SW480 (cell line): ENCODE data around the gene MFN1.
"Not testable (repeated sequence)": the region's sequence is repeated elsewhere in the genome, so short reads cannot be mapped to it uniquely, and the experiment has no call there.

Experiments
- DNase-seq: peaks from one replicate; pipeline ENCODE4 v3.0.0-alpha.2; 2016; ENCODE audit warnings: low spot score

The MFN1 gene

DNA sequence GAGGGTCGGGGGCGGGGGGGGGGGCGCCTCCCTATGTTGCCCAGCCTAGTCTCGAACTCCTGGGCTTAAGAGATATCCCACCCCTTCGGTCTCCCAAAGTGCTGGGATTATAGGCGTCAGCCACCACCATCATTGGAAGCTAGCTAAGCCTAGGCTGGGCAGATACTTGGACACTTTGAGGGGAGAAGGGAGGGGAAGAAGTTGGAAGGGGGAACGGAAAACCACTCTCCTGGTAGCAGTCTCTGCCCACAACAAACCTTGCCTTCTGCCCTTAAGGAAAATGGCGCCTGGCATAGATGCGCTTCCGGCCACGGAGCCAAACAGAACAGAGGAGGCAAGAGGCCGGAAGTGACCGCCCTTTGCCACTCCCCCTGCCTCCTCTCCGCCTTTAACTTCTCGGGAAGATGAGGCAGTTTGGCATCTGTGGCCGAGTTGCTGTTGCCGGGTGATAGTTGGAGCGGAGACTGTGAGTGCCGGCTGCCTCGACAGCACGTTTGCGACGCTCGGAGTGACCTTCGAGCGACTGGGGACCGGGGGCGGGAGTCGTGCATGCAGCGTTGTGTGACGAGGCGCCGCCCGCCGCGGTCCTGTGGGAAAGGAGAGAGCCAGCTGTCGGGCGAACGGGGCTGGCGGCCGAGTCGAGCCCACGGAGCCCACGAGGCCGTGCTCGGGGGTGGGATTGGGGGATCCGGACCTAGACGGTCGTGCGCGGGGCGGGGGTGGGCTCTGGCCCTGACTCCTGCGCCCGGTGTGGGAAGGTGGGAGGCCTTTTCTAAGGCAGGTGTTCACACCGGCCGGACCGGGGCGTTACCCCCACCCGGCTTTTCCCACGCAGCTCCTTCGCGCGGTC, at the start of gene MFN1:
TSS of gene MFN1 (plus strand) at position 365 of the 850 bp plus-strand sequence. CDS start 1,143 bp downstream, outside the sequence.
- DNase-seq = peak; percentile 97

DNA sequence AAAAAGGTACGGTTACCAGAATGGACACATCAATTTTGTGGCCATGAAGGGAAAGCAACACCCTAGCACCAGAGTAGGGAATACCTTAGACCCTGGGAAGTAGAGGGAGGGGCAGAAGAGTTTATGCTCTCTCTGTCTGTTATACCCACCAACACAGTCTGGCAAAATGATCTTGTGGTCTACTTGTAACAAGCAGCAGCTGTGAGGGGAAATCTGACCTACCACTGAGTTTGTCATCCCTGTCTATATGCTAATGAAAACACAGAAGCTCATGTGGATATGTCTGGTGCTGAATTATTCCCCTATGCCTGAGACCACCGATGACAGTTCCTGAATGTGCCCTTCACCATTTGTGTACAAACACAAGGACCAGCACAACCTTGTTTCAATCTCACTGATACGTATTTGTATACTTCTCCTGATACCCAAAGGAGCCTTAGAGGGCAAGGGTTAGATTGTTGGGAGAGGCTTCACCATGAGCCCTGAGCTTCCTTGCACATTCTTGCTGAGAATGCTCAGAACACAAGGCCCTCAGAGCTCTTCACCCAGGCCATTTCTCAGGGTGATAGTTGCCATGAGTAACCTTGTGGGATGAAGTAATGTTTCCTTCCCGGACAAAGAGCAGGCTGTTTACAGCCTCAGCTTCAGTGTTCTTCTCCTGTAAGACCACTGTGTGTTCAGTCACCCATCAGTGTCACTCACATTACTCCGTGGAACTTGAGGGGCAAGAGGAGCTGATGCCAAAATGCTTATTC, 49.4 kb upstream of the MFN1 start:
- no peak for DNase-seq

DNA sequence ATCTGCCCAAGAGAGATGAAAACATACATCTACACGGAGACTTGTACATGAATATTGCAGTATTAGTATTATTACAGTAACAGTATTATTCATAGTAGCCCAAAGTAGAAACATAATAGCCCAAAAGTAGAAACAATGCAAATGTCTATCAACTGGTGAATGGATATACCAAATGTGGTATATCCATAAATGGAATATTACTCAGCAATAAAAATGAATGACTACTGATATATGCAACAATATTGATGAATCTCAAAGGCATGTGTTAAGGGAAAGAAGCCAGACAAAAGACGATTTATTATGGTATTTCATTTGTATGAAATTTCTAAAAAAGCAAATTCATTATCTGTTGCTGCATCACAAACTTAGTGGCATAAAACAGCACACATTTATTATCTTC, 48.2 kb upstream of the MFN1 start:
- DNase-seq = no peak

DNA sequence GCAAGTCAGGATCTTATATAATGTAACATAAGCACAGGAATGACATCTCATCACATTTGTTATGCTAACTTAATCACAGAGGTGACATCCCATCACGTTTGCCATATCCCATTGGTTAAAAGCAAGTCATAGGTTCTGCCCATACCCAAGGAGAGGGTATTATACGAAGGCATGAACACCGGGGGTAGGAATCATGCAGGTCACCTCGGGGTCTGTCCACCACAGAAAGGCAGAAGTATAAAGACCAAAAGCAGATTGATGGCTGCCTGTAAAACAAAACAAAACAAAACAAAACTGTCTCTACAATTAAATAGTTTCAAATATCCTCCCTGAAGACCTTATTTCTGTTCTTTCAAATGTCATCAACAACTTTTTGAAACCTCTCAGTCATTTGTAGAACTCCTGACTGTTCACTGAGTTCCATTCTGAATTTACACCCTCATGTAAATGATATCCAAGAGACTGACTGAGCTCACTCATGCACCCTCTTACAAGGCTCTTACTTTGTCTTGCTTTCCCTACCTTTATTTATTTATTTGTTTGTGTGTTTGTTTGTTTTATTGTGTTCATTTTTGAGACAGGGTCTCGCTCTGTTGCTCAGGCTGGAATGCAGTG, 47.4 kb upstream of the MFN1 start:
- DNase-seq = no peak

DNA sequence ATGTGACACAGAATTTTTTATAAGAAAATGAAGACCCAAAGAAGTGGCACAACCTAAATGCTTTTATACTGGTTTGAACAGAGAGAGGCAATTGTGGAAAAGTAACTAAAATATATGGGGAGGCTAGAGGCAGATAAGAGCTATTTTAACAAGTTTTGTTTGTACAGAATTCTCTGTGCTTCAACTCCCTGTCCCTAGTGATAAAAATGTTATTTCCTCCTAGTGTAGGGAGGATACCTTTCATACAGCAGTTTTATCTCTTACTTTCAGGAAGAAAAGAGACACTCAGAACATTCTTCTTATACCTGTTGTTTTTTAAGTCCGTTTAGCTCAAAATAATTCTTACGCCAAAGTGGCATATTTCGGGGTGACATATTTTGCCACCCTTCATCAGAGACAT, 45.9 kb upstream of the MFN1 start:
- DNase-seq = no peak

DNA sequence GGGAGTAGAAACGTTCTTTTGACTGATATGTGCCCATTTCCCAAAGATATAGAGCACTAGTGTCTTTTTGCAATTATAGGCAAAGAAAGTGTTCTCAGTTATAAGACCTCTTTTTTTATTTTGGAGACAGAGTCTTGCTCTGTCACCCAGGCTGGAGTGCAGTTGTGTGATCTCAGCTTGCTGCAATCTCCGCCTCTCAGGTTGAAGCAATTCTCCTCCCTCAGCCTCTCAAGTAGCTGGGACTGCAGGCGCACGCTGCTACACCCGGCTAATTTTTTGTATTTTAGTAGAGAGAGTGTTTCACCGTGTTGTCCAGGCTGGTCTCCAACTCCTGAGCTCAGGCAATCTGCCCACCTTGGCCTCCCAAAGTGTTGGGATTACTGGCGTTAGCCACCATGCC, 45.4 kb upstream of the MFN1 start:
- DNase-seq = no peak

DNA sequence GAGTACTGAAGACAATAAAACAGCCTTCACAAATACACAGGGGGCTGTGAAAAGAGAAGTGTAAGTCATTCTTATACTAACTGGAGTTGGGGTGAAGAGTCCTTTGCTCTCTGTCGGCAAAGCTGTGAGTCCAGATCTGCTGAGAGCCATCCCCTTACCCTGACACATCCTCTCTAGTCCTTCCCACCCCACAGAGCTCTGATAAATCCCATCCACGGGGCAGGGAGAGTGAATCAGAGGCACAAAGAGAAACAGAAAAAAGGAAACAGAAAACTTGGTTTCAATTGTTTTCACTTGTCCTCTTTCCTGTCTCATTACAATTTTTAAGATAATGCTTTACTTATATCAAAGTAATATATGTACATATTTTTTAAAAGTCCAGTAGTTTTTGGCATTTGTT, 42.9 kb upstream of the MFN1 start:
- no peak for DNase-seq

DNA sequence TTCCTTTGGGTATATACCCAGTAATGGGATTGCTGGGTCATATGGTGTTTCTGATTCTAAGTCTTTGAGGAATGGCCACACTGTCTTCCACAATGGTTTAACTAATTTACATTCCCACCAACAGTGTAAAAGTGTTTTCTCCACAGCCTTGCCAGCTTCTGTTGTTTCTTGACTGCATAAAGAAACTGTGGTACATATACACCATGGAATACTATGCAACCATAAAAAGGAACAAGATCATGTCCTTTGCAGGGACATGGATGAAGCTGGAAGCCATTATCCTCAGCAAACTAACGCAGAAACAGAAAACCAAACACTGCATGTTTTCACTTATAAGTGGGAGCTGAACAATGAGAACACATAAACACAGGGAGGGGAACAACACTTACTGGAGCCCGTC, 40.1 kb upstream of the MFN1 start:
- DNase-seq = not testable (repeated sequence)

DNA sequence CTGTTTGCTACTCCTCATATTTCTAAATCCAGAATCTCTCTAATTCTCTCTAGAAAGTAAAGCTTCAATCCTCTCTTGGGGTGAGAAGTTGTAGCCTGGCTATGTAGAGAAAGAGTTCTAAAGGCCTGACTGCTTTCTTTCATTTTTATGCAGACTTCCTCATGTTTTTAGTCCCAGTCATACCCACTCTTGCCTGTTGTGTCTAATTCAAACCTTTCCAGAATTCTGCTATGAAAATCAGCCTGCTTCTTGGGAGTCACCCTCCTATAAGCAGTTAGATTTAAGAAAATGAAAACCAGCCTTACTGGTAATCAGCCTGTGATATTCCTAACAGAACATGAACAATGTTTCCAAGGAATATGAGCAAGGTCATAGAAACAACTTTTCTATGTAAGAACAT, 39.5 kb upstream of the MFN1 start:
- no peak for DNase-seq

DNA sequence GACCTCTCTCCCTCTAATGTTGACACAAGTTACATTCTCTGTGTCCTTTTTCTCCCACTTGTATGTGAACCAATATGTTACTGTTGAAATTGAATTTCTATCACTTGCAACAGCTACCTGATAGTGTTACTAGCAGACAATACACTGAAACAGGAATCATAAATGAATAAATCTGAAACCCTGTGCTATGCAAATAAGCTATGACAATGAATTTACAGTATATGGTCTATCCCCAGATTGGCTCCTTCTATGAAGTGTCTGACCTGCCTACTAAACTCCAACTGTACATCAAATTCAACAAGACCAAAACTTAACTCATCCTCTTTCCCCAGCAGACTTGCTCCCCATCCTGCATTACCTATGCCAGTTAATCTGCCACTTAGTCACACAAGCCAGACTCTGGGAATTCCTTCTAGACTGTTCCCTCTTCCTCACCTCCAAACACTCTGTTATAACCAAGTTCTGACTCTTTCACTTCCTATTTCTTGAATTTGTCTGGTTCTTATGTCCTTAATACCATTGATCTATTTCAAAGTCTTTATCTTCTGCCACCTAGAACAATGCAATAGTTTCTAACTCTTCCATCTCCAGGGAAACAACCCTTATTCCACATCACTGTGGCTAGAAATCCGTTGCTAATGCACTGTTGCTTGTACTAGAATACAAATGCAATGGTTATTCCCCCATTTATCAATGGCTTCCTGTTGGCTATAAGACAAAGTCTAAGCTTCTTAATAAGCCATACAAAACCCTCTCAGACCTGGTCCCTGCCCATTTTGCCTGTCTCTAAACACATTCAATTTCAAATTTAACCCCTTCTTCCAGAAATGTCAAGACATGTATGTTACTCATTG, 38.1 kb upstream of the MFN1 start:
- DNase-seq = no peak

DNA sequence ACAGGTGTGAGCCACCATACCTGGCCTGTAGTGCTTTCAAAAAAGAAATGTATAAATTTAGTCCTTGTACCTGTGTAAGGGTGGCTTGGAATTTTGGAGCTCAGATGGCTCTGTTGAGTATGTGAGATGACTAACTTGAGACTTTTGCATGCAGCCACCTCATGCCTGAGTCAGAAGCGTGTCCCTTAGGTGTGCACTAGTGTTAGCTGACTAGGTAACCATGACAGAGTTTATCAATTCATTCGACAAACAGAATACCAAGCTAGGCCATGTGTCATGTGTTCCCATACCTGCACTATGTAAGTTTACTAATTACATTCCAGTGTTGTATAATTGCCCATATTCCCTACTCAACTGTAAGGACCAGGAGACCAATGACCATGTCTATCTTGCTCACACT, 28.6 kb upstream of the MFN1 start:
- DNase-seq = no peak

DNA sequence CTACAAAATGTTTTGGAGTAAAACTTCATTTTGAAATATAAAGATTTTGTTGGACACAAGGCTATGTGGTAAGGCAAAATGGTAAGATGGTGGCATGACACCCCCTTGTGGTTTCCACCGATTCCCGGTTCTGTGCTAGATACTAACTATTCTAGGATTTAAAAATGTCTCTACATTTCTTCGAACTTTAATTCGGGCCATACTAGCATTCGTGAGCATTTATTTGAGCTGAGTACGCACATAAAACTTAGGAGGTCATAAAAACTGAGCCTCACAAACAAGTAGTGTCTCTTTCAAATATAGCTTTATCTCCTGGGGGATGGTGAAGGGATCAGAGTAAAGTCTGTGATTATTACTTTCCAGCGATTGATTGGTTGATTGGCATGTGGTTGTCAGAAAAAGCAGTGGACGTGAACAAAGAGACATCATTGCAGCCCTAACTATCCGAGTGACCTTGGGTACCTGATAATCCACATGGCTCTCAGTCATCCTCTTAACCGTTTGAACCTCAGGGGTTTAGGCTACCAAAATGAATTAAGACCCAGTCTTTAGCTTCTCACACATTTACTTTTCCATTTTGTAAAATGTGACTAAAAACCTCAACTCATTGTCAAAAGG, 25.7 kb upstream of the MFN1 start:
- peak; percentile 40 for DNase-seq

DNA sequence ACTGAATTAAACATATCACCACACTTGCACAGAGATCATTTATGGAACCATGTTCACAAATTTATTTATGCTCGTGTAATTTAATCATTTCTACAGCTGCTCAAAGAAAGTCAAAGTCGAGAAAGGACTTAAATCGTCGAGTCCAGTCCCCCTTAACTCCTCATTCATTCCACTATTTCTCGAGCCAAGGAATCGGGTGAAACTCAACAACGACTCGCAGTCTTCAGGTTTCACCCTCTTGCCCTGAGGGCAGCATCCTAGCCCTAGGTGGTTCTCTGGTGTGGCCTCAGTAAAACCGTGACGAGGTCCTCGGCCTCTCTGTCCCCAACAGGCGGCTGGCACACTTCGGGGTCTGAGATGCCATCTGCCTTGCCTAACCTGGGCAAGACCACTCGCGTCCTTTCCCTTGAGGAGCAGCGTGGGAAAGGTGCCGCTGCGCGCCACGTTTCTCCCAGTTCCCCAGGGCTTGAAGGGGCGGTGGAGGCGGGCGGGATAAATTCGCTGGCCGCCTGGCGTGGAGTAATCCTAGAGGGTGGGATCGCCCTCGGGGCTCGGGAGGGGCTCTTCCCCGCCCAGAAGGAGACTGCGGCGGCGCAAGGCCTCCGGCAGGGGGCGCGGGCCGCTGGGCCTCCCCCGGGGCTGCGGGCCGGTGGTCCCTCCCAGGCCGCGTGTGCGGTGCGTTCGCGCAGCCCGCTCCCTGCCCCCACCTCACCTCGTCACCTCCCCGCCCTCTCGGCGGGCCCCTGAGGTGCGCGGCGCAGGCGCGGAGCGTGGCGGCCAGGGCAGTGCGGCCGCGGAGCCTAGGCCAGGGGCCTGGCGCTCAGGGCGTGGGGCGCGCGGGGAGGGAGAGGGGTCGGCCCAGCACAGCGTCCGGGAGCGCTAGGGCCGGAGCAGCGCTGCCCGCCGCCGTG, 25.0 kb upstream of the MFN1 start, which contains the start of gene ZNF639:
TSS of gene ZNF639 (plus strand) at position 746 of the 911 bp plus-strand sequence. CDS start 5,263 bp downstream, outside the sequence.
- DNase-seq = peak; percentile 87

DNA sequence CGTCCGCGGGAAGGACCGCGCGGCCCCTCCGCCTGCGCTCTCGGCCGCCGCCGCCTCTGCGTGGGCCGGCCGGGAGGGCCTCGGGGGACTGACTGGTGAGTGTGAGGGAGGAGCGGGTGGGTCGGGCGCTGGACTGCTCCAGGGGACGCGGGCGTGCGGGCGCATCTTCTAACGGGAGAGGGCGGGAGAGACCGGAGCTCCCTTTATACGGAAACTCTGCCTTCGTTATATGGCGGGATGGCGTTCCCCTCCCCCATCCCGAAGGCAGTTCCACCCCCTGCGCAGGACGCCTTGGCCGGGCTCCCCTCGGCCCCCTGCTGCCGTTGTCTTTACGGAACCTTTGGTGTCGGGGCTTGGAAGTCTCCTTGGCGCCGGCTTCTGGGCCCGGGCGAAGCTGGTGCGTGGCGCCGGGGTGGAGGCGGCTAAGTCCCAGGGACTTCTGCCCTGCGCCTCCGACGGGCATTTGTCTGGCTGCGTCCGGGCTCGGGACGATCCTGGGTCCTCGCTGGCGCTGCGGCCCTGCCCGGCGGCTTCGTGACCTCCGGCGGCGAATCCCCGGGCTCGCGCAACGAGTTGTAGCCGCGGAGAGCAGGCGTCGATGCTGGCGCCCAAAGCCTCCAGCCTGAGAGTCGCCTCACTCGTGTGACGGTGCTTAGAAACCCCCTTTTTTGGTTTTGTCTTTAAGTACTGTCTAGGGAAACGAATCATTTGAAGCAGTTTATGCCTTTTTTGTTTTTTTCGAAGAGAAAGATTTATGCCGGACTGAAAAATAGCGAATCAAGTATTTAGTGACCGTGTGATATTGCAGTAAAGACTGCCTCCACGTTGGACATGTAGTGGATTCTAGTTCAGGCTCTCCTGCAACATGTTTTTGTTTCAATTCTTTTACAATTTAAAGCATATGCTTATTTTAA, 24.1 kb upstream of the MFN1 start:
- peak; percentile 86 for DNase-seq

DNA sequence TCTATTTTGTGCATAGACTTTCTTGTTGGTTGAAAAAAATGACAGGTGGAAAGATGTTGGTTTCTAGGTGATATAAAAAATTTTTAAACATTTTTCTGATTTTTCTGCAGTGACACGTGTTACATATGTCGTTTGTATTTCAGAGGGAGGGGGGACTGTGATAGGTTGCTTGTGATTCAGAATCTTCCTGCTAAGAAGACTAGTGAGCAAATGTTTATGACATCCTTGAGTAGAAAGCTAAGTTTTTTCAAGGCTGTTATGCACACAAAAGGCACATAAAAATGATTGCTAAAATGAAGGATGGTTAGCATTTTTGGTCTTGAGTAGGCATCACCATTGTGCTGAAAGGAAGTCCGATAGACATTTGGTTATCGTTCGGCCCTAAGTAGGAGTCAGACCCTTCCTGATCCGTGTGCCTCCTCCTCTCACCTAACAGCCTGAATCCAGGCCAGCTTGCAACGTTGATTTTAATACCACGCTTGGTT, 23.2 kb upstream of the MFN1 start:
- DNase-seq = no peak

DNA sequence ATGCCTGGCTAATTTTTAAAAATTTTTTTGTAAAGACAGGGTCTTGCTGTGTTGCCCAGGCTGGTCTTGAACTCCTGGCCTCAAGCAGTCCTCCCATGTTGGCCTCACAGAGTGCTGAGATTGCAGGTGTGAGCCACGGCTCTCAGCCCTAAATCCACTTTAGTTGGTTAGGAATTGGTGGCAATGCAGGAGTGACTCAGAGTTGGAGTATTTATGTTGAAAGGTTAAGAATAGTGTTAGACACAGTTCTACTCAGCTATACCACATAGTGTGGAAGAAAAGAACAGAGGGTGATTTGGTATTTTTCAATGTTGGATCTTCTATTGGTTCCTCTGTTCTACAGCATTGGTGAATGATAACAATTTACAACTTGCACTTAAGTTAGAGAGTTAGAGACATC, 17.1 kb upstream of the MFN1 start:
- DNase-seq = no peak

DNA sequence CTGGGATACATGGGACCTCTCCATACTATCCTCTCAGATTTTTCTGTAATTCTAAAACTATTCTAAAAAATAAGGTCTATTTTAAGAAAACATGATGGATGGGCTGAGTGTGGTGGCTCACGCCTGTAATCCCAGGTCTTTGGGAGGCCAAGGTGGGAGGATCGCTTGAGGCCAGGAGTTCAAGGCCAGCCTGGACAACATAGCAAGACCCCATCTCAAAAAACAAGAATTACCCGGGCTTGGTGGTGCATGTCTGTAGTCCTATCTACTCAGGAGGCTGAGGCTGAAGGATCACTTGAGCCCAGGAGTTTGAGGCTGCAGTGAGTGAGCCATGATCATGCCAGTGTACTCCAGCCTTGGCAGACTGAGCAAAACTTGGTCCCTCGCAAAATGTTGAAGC, 15.3 kb upstream of the MFN1 start:
- DNase-seq = no peak

DNA sequence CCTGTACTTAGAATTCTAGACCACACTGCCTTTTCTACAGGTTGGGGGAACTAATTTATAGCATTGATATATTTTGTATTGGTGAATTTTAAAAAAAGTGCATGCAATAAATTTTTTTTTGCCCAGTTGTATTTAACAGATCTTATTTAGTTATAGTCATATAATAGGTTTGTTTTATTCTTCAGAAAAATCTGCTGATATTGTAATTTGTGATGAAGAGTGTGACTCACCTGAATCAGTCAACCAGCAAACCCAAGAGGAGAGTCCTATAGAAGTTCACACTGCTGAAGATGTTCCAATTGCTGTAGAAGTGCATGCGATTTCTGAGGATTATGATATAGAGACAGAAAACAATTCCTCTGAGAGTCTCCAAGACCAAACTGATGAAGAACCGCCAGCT, 14.4 kb upstream of the MFN1 start:
- no peak for DNase-seq

DNA sequence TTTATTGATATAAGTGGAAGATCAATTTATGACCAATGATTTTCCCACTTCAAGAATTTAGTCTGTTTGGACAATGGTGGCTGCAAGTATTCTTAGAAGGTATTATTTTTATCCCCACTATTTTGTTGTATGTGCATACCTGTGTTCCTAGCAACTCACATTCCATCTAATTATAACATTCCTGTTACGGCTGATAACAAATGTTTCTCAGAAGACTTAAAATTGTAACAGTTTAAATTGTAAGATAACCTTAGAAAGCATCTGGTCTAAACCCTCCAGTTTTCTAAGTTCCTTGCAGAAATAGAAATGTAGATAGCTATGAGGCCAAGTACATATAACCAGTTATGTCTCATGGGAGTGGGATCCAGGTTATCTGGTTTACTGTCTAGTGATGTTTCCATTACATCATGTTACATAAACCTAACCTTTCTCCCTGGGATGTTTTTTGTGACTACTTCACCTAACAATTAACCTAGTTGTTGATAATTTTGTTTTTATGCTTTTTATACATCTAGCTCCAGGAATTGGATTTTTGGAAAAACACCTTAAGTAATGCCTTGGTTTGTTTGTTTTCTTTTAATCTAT, 11.1 kb upstream of the MFN1 start:
- DNase-seq = no peak
